22Rv1 (cell line): ENCODE data around the gene PSMG4.

ENCODE experiments used
- H3K27ac ChIP-seq: fragments of 450-650 bp; 2 replicates; pipeline ENCODE4 v1.5.1; 2017
- CTCF ChIP-seq: fragments of 450-650 bp; IDR thresholded peaks from 2 replicates; pipeline ENCODE4 v1.5.1; 2017; ENCODE audit warnings: mild to moderate bottlenecking
- ZFX ChIP-seq: fragments of 450-650 bp; IDR thresholded peaks from 2 replicates; pipeline ENCODE4 v1.6.1; 2017; ENCODE audit warnings: antibody characterized with exemption, borderline replicate concordance

PSMG4 gene

GRCh38 chr6:3231247-3232016, 27.3 kb upstream of the PSMG4 start:
- TF ChIP-seq CTCF: no peak
- no peak for TF ChIP-seq ZFX
- peak overlapping the region; percentile 46; the same call in 1 of the 2 replicates for H3K27ac ChIP-seq

GRCh38 chr6:3232017-3232945, 26.5 kb upstream of the PSMG4 start:
- no peak for TF ChIP-seq CTCF
- no peak for TF ChIP-seq ZFX
- H3K27ac ChIP-seq: 0 out of 2 replicates have a peak overlapping the region, but pooled peaks have one; percentile 46

- TF ChIP-seq CTCF (no peak), ZFX (no peak)
- H3K27ac ChIP-seq: no peak overlapping the region
Measured at GRCh38 chr6:3233321-3233720, 25.4 kb upstream of the PSMG4 start.

GRCh38 chr6:3233904-3234303, 24.8 kb upstream of the PSMG4 start:
- no peak overlapping the region for H3K27ac ChIP-seq
- no peak for TF ChIP-seq ZFX
- TF ChIP-seq CTCF: no peak

- H3K27ac ChIP-seq: no peak overlapping the region
- TF ChIP-seq ZFX (no peak), CTCF (no peak)
Measured at GRCh38 chr6:3235486-3235885, 23.3 kb upstream of the PSMG4 start.

GRCh38 chr6:3236005-3236404, 22.7 kb upstream of the PSMG4 start:
- TF ChIP-seq CTCF: no peak
- TF ChIP-seq ZFX: no peak
- no peak overlapping the region for H3K27ac ChIP-seq
